Esophagus squamous epithelium (tissue), 5 donors: ENCODE results near the gene MDFIC. TPM values are rescaled to one million over a fixed set of nuclear protein-coding genes. Genes with fewer than 3 reads are reported as not detected.

Experiments
- DNase-seq: peaks from one replicate; lab custom pipeline; 2025; lab: John Stamatoyannopoulos, UW
- H3K27ac ChIP-seq, 4 donors: fragments of 200-600 bp; sonication (generic); one replicate each; pipeline ENCODE4 v1.5.1; 2016 to 2019; ENCODE audit warnings: mild to moderate bottlenecking in 1 of 4
- H3K27me3 ChIP-seq, 4 donors: fragments of 200-600 bp; sonication (generic); 1 replicate in 3 of 4; 2 replicates in 1 of 4; pipeline versions ENCODE4 v1.5.1 to v1.6.0; 2017 to 2021; ENCODE audit warnings: antibody characterized with exemption in 1 of 4
- H3K36me3 ChIP-seq, 3 donors: fragments of 200-600 bp; sonication (generic); one replicate each; pipeline ENCODE4 v1.5.1; 2016 to 2019
- H3K4me1 ChIP-seq, 3 donors: fragments of 200-600 bp; sonication (generic); one replicate each; pipeline ENCODE4 v1.5.1; 2017 to 2019
- H3K4me3 ChIP-seq, 4 donors: fragments of 200-600 bp; sonication (generic); 1 replicate in 3 of 4; 2 replicates in 1 of 4; pipeline ENCODE4 v1.5.1; 2016 to 2019; ENCODE audit warnings: mild to moderate bottlenecking in 2 of 4, moderate library complexity in 1 of 4
- H3K9me3 ChIP-seq, 3 donors: fragments of 200-600 bp; sonication (generic); one replicate each; pipeline ENCODE4 v1.5.1; 2016 to 2019
- CTCF ChIP-seq, 6 experiments: fragments of 450-650 bp in 4 of 6; fragments of 200-600 bp in 2 of 6; sonication (generic) in 2 of 6; IDR thresholded peaks; one replicate each; pipeline ENCODE4 v1.5.1; 2016 to 2019; ENCODE audit warnings: antibody characterized with exemption in 6 of 6, mild to moderate bottlenecking in 4 of 6, moderate library complexity in 4 of 6
- POLR2A ChIP-seq, 4 donors: fragments of 450-650 bp; IDR thresholded peaks; one replicate each; pipeline ENCODE4 v1.6.1; 2017; ENCODE audit warnings: antibody characterized with exemption in 4 of 4, mild to moderate bottlenecking in 4 of 4, moderate library complexity in 3 of 4
- WGBS, 2 donors: methylation state at CpG; one replicate each; pipeline ENCODE4 v1.1.5; 2018; 5-methylcytosine and 5-hydroxymethylcytosine counted together
- intact Hi-C: fragments of 100-400 bp; cut with DNase I; formaldehyde crosslinking; loops from one replicate; pipeline ENCODE4 v1.15.0; 2022
- total RNA-seq, 4 donors: library from RNA; depleted of rRNA; stranded (reverse); fragments of >200 nt; gene quantifications; one replicate each; pipeline ENCODE4 v1.1.0, GENCODE V29; 2016
- donor health status: DM: yes; HTN: yes; CAD: no.

MDFIC gene
- total RNA-seq, 4 donors from 2014 or later: 16.0 to 29.2 (median 21.3) TPM

- H3K9me3 ChIP-seq: no peaks in the 10 kb centered on the region
- TF ChIP-seq POLR2A (IDR thresholded peaks at IDR 0.05): no peak
- no peak overlapping the region for H3K27ac ChIP-seq
- H3K36me3 ChIP-seq: no peaks in the 10 kb centered on the region
- WGBS, 2 donors: 85 to 90% methylated on average over 3 of the region's 3 CpGs
- no peak overlapping the region for H3K4me3 ChIP-seq
- H3K4me1 ChIP-seq: peaks cover 0 to 15% (median 7%) of the 10 kb centered on the region in 3 donors
- H3K27me3 ChIP-seq: no peaks in the 10 kb centered on the region
- intact Hi-C loops: no loop called here
- DNase-seq: no peak
These were observed 48.4 kb downstream of the MDFIC start for GRCh38 chr7:114970308-114970707.

GRCh38 chr7:114970732-114971131 lies 48.8 kb downstream of the MDFIC start:
- Histone ChIP-seq H3K36me3 (no peaks in the 10 kb centered on the region), H3K27me3 (no peaks in the 10 kb centered on the region), H3K9me3 (no peaks in the 10 kb centered on the region), H3K4me1 (peaks cover 0 to 15% (median 7%) of the 10 kb centered on the region in 3 donors), H3K4me3 (no peak overlapping the region), H3K27ac (no peak overlapping the region)
- WGBS, 2 donors: 85 to 91% methylated on average over 1 of the region's 1 CpG
- DNase-seq: no peak
- intact Hi-C loops: no loop called here
- TF ChIP-seq POLR2A (IDR thresholded peaks at IDR 0.05): no peak
- TF ChIP-seq CTCF (IDR thresholded peaks at IDR 0.05): no peak

- Histone ChIP-seq H3K36me3 (no peaks in the 10 kb centered on the region), H3K4me1 (peaks cover 0 to 15% (median 7%) of the 10 kb centered on the region in 3 donors), H3K27me3 (no peaks in the 10 kb centered on the region), H3K27ac (no peak overlapping the region), H3K4me3 (no peak overlapping the region), H3K9me3 (no peaks in the 10 kb centered on the region)
- 91 to 94% methylated on average over 3 of the region's 3 CpGs for WGBS, 2 donors
- no peak for DNase-seq
- TF ChIP-seq POLR2A (IDR thresholded peaks at IDR 0.05): no peak
- TF ChIP-seq CTCF (IDR thresholded peaks at IDR 0.05): no peak
- intact Hi-C loops: no loop called here
These were observed 50.7 kb downstream of the MDFIC start for GRCh38 chr7:114972567-114972966.

GRCh38 chr7:114973147-114973546 lies 51.3 kb downstream of the MDFIC start:
- DNase-seq: no peak
- intact Hi-C loops: no loop called here
- no peak for TF ChIP-seq POLR2A (IDR thresholded peaks at IDR 0.05)
- TF ChIP-seq CTCF (IDR thresholded peaks at IDR 0.05): no peak
- no peak overlapping the region for H3K4me3 ChIP-seq
- no peaks in the 10 kb centered on the region for H3K27me3 ChIP-seq
- H3K36me3 ChIP-seq: no peaks in the 10 kb centered on the region
- H3K9me3 ChIP-seq: no peaks in the 10 kb centered on the region
- no peak overlapping the region for H3K27ac ChIP-seq
- 52 to 55% methylated on average over 3 of the region's 3 CpGs for WGBS, 2 donors
- peaks cover 0 to 15% (median 7%) of the 10 kb centered on the region in 3 donors for H3K4me1 ChIP-seq

GRCh38 chr7:114975401-114975800 lies 53.5 kb downstream of the MDFIC start:
- no peak overlapping the region for H3K4me3 ChIP-seq
- TF ChIP-seq CTCF (IDR thresholded peaks at IDR 0.05) (no peak), POLR2A (IDR thresholded peaks at IDR 0.05) (no peak)
- H3K9me3 ChIP-seq: no peaks in the 10 kb centered on the region
- peaks cover 0 to 6% (median 0%) of the 10 kb centered on the region in 3 donors for H3K36me3 ChIP-seq
- no peaks in the 10 kb centered on the region for H3K27me3 ChIP-seq
- WGBS, 2 donors: 38 to 57% methylated on average over 2 of the region's 2 CpGs
- no peak for DNase-seq
- intact Hi-C loops: no loop called here
- H3K27ac ChIP-seq: no peak overlapping the region
- peaks cover 0 to 23% (median 7%) of the 10 kb centered on the region in 3 donors for H3K4me1 ChIP-seq

GRCh38 chr7:114976666-114977065 lies 54.8 kb downstream of the MDFIC start:
- no peak for DNase-seq
- TF ChIP-seq CTCF (IDR thresholded peaks at IDR 0.05) (no peak), POLR2A (IDR thresholded peaks at IDR 0.05) (no peak)
- no peaks in the 10 kb centered on the region for H3K27me3 ChIP-seq
- H3K4me3 ChIP-seq: no peak overlapping the region
- H3K4me1 ChIP-seq: peaks cover 0 to 23% (median 7%) of the 10 kb centered on the region in 3 donors
- 71 to 85% methylated on average over 4 of the region's 4 CpGs for WGBS, 2 donors
- no peaks in the 10 kb centered on the region for H3K9me3 ChIP-seq
- H3K36me3 ChIP-seq: peaks cover 0 to 11% (median 0%) of the 10 kb centered on the region in 3 donors
- intact Hi-C loops: no loop called here
- no peak overlapping the region for H3K27ac ChIP-seq
